Esophagus squamous epithelium (tissue), 5 donors: Measurements from ENCODE around the gene TRIM71. TPM values are rescaled to one million over a fixed set of nuclear protein-coding genes. Genes with fewer than 3 reads are reported as not detected.

Experiments
- DNase-seq: peaks from one replicate; lab custom pipeline; 2025; lab: John Stamatoyannopoulos, UW
- H3K27ac ChIP-seq, 4 donors: fragments of 200-600 bp; sonication (generic); one replicate each; pipeline ENCODE4 v1.5.1; 2016 to 2019; ENCODE audit warnings: mild to moderate bottlenecking in 1 of 4
- H3K27me3 ChIP-seq, 4 donors: fragments of 200-600 bp; sonication (generic); 1 replicate in 3 of 4; 2 replicates in 1 of 4; pipeline versions ENCODE4 v1.5.1 to v1.6.0; 2017 to 2021; ENCODE audit warnings: antibody characterized with exemption in 1 of 4
- H3K36me3 ChIP-seq, 3 donors: fragments of 200-600 bp; sonication (generic); one replicate each; pipeline ENCODE4 v1.5.1; 2016 to 2019
- H3K4me1 ChIP-seq, 3 donors: fragments of 200-600 bp; sonication (generic); one replicate each; pipeline ENCODE4 v1.5.1; 2017 to 2019
- H3K4me3 ChIP-seq, 4 donors: fragments of 200-600 bp; sonication (generic); 1 replicate in 3 of 4; 2 replicates in 1 of 4; pipeline ENCODE4 v1.5.1; 2016 to 2019; ENCODE audit warnings: mild to moderate bottlenecking in 2 of 4, moderate library complexity in 1 of 4
- H3K9me3 ChIP-seq, 3 donors: fragments of 200-600 bp; sonication (generic); one replicate each; pipeline ENCODE4 v1.5.1; 2016 to 2019
- CTCF ChIP-seq, 6 experiments: fragments of 450-650 bp in 4 of 6; fragments of 200-600 bp in 2 of 6; sonication (generic) in 2 of 6; IDR thresholded peaks; one replicate each; pipeline ENCODE4 v1.5.1; 2016 to 2019; ENCODE audit warnings: antibody characterized with exemption in 6 of 6, mild to moderate bottlenecking in 4 of 6, moderate library complexity in 4 of 6
- POLR2A ChIP-seq, 4 donors: fragments of 450-650 bp; IDR thresholded peaks; one replicate each; pipeline ENCODE4 v1.6.1; 2017; ENCODE audit warnings: antibody characterized with exemption in 4 of 4, mild to moderate bottlenecking in 4 of 4, moderate library complexity in 3 of 4
- WGBS, 2 donors: methylation state at CpG; one replicate each; pipeline ENCODE4 v1.1.5; 2018; 5-methylcytosine and 5-hydroxymethylcytosine counted together
- intact Hi-C: fragments of 100-400 bp; cut with DNase I; formaldehyde crosslinking; loops from one replicate; pipeline ENCODE4 v1.15.0; 2022
- total RNA-seq, 4 donors: library from RNA; depleted of rRNA; stranded (reverse); fragments of >200 nt; gene quantifications; one replicate each; pipeline ENCODE4 v1.1.0, GENCODE V29; 2016
- donor health status: DM: yes; HTN: yes; CAD: no.

TRIM71 gene
- total RNA-seq, 4 donors from 2014 or later: not detected

- H3K9me3 ChIP-seq: no peaks in the 10 kb centered on the region
- no peaks in the 10 kb centered on the region for H3K27me3 ChIP-seq
- intact Hi-C loops: no loop called here
- no peak overlapping the region for H3K27ac ChIP-seq
- TF ChIP-seq POLR2A (IDR thresholded peaks at IDR 0.05) (no peak), CTCF (IDR thresholded peaks at IDR 0.05) (no peak)
- no peak overlapping the region for H3K4me3 ChIP-seq
- WGBS, 2 donors: 58 to 94% methylated on average over 2 to 3 of the region's 4 CpGs
- peaks cover 0 to 9% (median 0%) of the 10 kb centered on the region in 3 donors for H3K4me1 ChIP-seq
- DNase-seq: no peak
- no peaks in the 10 kb centered on the region for H3K36me3 ChIP-seq
Observed at GRCh38 chr3:32859604-32860237, 41.9 kb downstream of the TRIM71 start.

GRCh38 chr3:32860499-32860898 lies 42.7 kb downstream of the TRIM71 start:
- Histone ChIP-seq H3K9me3 (no peaks in the 10 kb centered on the region), H3K36me3 (no peaks in the 10 kb centered on the region), H3K4me3 (no peak overlapping the region), H3K27ac (no peak overlapping the region), H3K4me1 (peaks cover 0 to 12% (median 0%) of the 10 kb centered on the region in 3 donors), H3K27me3 (no peaks in the 10 kb centered on the region)
- no peak for DNase-seq
- no peak for TF ChIP-seq POLR2A (IDR thresholded peaks at IDR 0.05)
- no peak for TF ChIP-seq CTCF (IDR thresholded peaks at IDR 0.05)
- intact Hi-C loops: no loop called here
- WGBS, 2 donors: 60 to 90% methylated on average over 2 of the region's 4 CpGs

- Histone ChIP-seq H3K27me3 (no peaks in the 10 kb centered on the region), H3K27ac (no peak overlapping the region), H3K9me3 (no peaks in the 10 kb centered on the region), H3K36me3 (no peaks in the 10 kb centered on the region), H3K4me3 (no peak overlapping the region), H3K4me1 (peaks cover 0 to 11% (median 0%) of the 10 kb centered on the region in 3 donors)
- no peak for DNase-seq
- no peak for TF ChIP-seq POLR2A (IDR thresholded peaks at IDR 0.05)
- TF ChIP-seq CTCF (IDR thresholded peaks at IDR 0.05): no peak
- 67 to 69% methylated on average over 5 of the region's 5 CpGs for WGBS, 2 donors
- intact Hi-C loops: no loop called here
Observed at GRCh38 chr3:32861681-32862080, 43.9 kb downstream of the TRIM71 start.

- Histone ChIP-seq H3K27me3 (no peaks in the 10 kb centered on the region), H3K27ac (no peak overlapping the region), H3K36me3 (no peaks in the 10 kb centered on the region), H3K9me3 (no peaks in the 10 kb centered on the region), H3K4me1 (peaks cover 0 to 8% (median 0%) of the 10 kb centered on the region in 3 donors), H3K4me3 (no peak overlapping the region)
- TF ChIP-seq POLR2A (IDR thresholded peaks at IDR 0.05) (no peak), CTCF (IDR thresholded peaks at IDR 0.05) (no peak)
- 69 to 79% methylated on average over 10 to 11 of the region's 11 CpGs for WGBS, 2 donors
- no peak for DNase-seq
- intact Hi-C loops: no loop called here
Observed at GRCh38 chr3:32862247-32862935, 44.6 kb downstream of the TRIM71 start.

- H3K27me3 ChIP-seq: no peaks in the 10 kb centered on the region
- intact Hi-C loops: no loop called here
- H3K4me1 ChIP-seq: peaks cover 0 to 8% (median 0%) of the 10 kb centered on the region in 3 donors
- H3K4me3 ChIP-seq: no peak overlapping the region
- no peak for DNase-seq
- TF ChIP-seq CTCF (IDR thresholded peaks at IDR 0.05) (no peak), POLR2A (IDR thresholded peaks at IDR 0.05) (no peak)
- H3K27ac ChIP-seq: no peak overlapping the region
- no peaks in the 10 kb centered on the region for H3K36me3 ChIP-seq
- WGBS, 2 donors: 78 to 90% methylated on average over 5 of the region's 5 CpGs
- H3K9me3 ChIP-seq: no peaks in the 10 kb centered on the region
Observed at GRCh38 chr3:32862936-32863487, 45.2 kb downstream of the TRIM71 start.
